DOHH2 (cell line): ENCODE results near the gene PTX4.

Source experiments
- H3F3A ChIP-seq: fragments of 200-600 bp; sonication (generic), shearing (Covaris generic); 2 replicates; pipeline ENCODE4 v1.6.0; 2016; ENCODE audit warnings: antibody characterized with exemption, mild to moderate bottlenecking; ENCODE audit not compliant: control insufficient read depth, insufficient read depth
- H3K27ac ChIP-seq: fragments of 200-600 bp; sonication (generic); 2 replicates; pipeline ENCODE4 v1.5.1; 2014; ENCODE audit warnings: low read depth, mild to moderate bottlenecking, low read length, moderate library complexity
- H3K27me3 ChIP-seq: fragments of 200-600 bp; sonication (generic); 2 replicates; pipeline ENCODE4 v1.6.1; 2014; ENCODE audit warnings: mild to moderate bottlenecking, low read length, mixed read lengths; ENCODE audit not compliant: control insufficient read depth
- H3K36me3 ChIP-seq: fragments of 200-600 bp; sonication (generic); 2 replicates; pipeline ENCODE4 v1.6.1; 2014; ENCODE audit warnings: mild to moderate bottlenecking, low read length, moderate library complexity, mixed read lengths; ENCODE audit not compliant: control insufficient read depth
- H3K4me1 ChIP-seq: fragments of 200-600 bp; sonication (generic); 2 replicates; pipeline ENCODE4 v1.6.1; 2014; ENCODE audit warnings: mild to moderate bottlenecking, low read length, mixed read lengths; ENCODE audit not compliant: control insufficient read depth
- H3K4me2 ChIP-seq: fragments of 200-600 bp; sonication (generic); 2 replicates; pipeline ENCODE4 v1.6.0; 2014; ENCODE audit warnings: mild to moderate bottlenecking, low read length, moderate library complexity
- H3K4me3 ChIP-seq: fragments of 200-600 bp; sonication (generic); 2 replicates; pipeline ENCODE4 v1.5.1; 2014; ENCODE audit warnings: mild to moderate bottlenecking, low read length, mixed read lengths
- H3K79me2 ChIP-seq: fragments of 200-600 bp; sonication (generic); 2 replicates; pipeline ENCODE4 v1.6.1; 2014; ENCODE audit warnings: mild to moderate bottlenecking, low read length, mixed read lengths; ENCODE audit not compliant: control insufficient read depth
- H3K9me2 ChIP-seq: fragments of 200-600 bp; sonication (generic); replicated peaks from 2 replicates; pipeline ENCODE4 v1.6.1; 2014; ENCODE audit warnings: mild to moderate bottlenecking, low read length, mixed read lengths; ENCODE audit not compliant: control insufficient read depth
- H3K9me3 ChIP-seq: fragments of 200-600 bp; sonication (generic); 2 replicates; pipeline ENCODE4 v1.6.1; 2014; ENCODE audit warnings: antibody characterized with exemption, low read length, mixed read lengths; ENCODE audit not compliant: control insufficient read depth, insufficient read depth
- H4K20me1 ChIP-seq: fragments of 200-600 bp; sonication (generic); 2 replicates; pipeline ENCODE4 v1.6.0; 2014; ENCODE audit warnings: low read depth, mild to moderate bottlenecking, antibody characterized with exemption, low read length, moderate library complexity; ENCODE audit not compliant: control insufficient read depth, insufficient read depth
- CTCF ChIP-seq: fragments of 200-600 bp; sonication (generic); IDR thresholded peaks from one replicate; pipeline ENCODE4 v1.5.1; 2014; ENCODE audit warnings: antibody characterized with exemption, mild to moderate bottlenecking, low read depth, low read length; ENCODE audit not compliant: poor library complexity, severe bottlenecking
- EZH2phosphoT487 ChIP-seq: fragments of 200-600 bp; sonication (generic); IDR thresholded peaks from 2 replicates; pipeline ENCODE4 v1.6.1; 2017; ENCODE audit warnings: borderline replicate concordance, mild to moderate bottlenecking, antibody characterized with exemption, low read length, moderate library complexity, mixed read lengths

Gene PTX4

GRCh38 chr16:1457489-1458245, 31.1 kb downstream of the PTX4 start:
- Histone ChIP-seq H3K4me3 (no peak overlapping the region), H3K9me3 (no peaks in the 10 kb centered on the region), H3K27me3 (no peaks in the 10 kb centered on the region), H3F3A (no peaks in the 10 kb centered on the region), H3K27ac (no peak overlapping the region), H4K20me1 (no peaks in the 10 kb centered on the region), H3K36me3 (peaks cover 33% of the 10 kb centered on the region), H3K4me1 (peaks cover 24% of the 10 kb centered on the region), H3K9me2 (no peaks in the 10 kb centered on the region), H3K79me2 (no peaks in the 10 kb centered on the region), H3K4me2 (no peak overlapping the region)
- TF ChIP-seq CTCF (no peak), EZH2phosphoT487 (no peak)

GRCh38 chr16:1456951-1457350, 31.8 kb downstream of the PTX4 start:
- Histone ChIP-seq H4K20me1 (no peaks in the 10 kb centered on the region), H3K9me2 (no peaks in the 10 kb centered on the region), H3K36me3 (peaks cover 36% of the 10 kb centered on the region), H3K79me2 (no peaks in the 10 kb centered on the region), H3K4me1 (peaks cover 24% of the 10 kb centered on the region), H3K9me3 (no peaks in the 10 kb centered on the region), H3K4me2 (no peak overlapping the region), H3F3A (no peaks in the 10 kb centered on the region), H3K27ac (no peak overlapping the region), H3K27me3 (no peaks in the 10 kb centered on the region), H3K4me3 (no peak overlapping the region)
- no peak for TF ChIP-seq CTCF
- TF ChIP-seq EZH2phosphoT487, result no peak

- TF ChIP-seq CTCF, result no peak
- no peak for TF ChIP-seq EZH2phosphoT487
- H3K36me3 ChIP-seq, result peaks cover 33% of the 10 kb centered on the region
- H3K9me3 ChIP-seq, result no peaks in the 10 kb centered on the region
- H3K27ac ChIP-seq, result no peak overlapping the region
- peaks cover 21% of the 10 kb centered on the region for H3K4me1 ChIP-seq
- no peaks in the 10 kb centered on the region for H3K79me2 ChIP-seq
- H3K9me2 ChIP-seq, result no peaks in the 10 kb centered on the region
- no peaks in the 10 kb centered on the region for H3K27me3 ChIP-seq
- no peaks in the 10 kb centered on the region for H3F3A ChIP-seq
- H4K20me1 ChIP-seq, result no peaks in the 10 kb centered on the region
- H3K4me3 ChIP-seq, result no peak overlapping the region
- no peak overlapping the region for H3K4me2 ChIP-seq
These were observed 33.3 kb downstream of the PTX4 start for GRCh38 chr16:1455190-1456171.
